WTC11 (cell line): ENCODE results near the gene STAT6. TPM values are rescaled to one million over a fixed set of nuclear protein-coding genes. Genes with fewer than 3 reads are reported as not detected.

Experiments
- ATAC-seq: fragments of 200-7000 bp; cut with Tn5 transposase; 2 replicates; pipeline ENCODE4 v1.10.0; 2021; ENCODE audit warnings: mild to moderate bottlenecking, moderate library complexity
- CTCF ChIA-PET: fragments of 300-600 bp; sonication (Branson Sonifier 250); formaldehyde crosslinking; loops from one replicate; lab custom pipeline; 2021; ENCODE audit warnings: antibody characterized with exemption; lab: Charles Lee
- POLR2A ChIA-PET: fragments of 350-600 bp; sonication (Branson Sonifier 250); formaldehyde crosslinking; loops from one replicate; lab custom pipeline; 2021; ENCODE audit warnings: antibody characterized with exemption; lab: Charles Lee
- DNase-seq: peaks from one replicate; pipeline ENCODE4 v3.0.0; 2021; ENCODE audit warnings: low spot score
- H3K27ac Mint-ChIP-seq: 2 replicates; pipeline ENCODE4 v1.8.0; 2021; ENCODE audit warnings: mixed read lengths
- H3K27me3 Mint-ChIP-seq: 2 replicates; pipeline ENCODE4 v1.8.0; 2021; ENCODE audit warnings: low read depth, mild to moderate bottlenecking, moderate library complexity, mixed read lengths
- H3K36me3 Mint-ChIP-seq: 2 replicates; pipeline ENCODE4 v1.8.0; 2021; ENCODE audit warnings: mixed read lengths
- H3K4me1 Mint-ChIP-seq: 2 replicates; pipeline ENCODE4 v1.8.0; 2022; ENCODE audit warnings: mixed read lengths
- H3K4me3 Mint-ChIP-seq: 2 replicates; pipeline ENCODE4 v1.8.0; 2021; ENCODE audit warnings: mild to moderate bottlenecking, moderate library complexity, mixed read lengths
- H3K9me3 Mint-ChIP-seq: 2 replicates; pipeline ENCODE4 v1.8.0; 2021; ENCODE audit warnings: mixed read lengths
- ATF2 ChIP-seq: sonication (generic); formaldehyde crosslinking; IDR thresholded peaks from 2 replicates; pipeline ENCODE4 v1.8.1; 2022; ENCODE audit warnings: low read depth, missing genetic modification reagents, borderline replicate concordance
- CREB1 ChIP-seq: sonication (generic); formaldehyde crosslinking; IDR thresholded peaks from 2 replicates; pipeline ENCODE4 v1.8.0; 2023; ENCODE audit warnings: mild to moderate bottlenecking, missing genetic modification reagents
- ESRRA ChIP-seq: sonication (generic); formaldehyde crosslinking; IDR thresholded peaks from 2 replicates; pipeline ENCODE4 v1.8.1; 2022; ENCODE audit warnings: mild to moderate bottlenecking, missing genetic modification reagents, borderline replicate concordance
- FOXP1 ChIP-seq: sonication (generic); formaldehyde crosslinking; IDR thresholded peaks from 2 replicates; pipeline ENCODE4 v1.8.0; 2022; ENCODE audit warnings: missing genetic modification reagents, mild to moderate bottlenecking, moderate library complexity, borderline replicate concordance
- KAT7 ChIP-seq: sonication (generic); formaldehyde crosslinking; IDR thresholded peaks from 2 replicates; pipeline ENCODE4 v1.8.1; 2023; ENCODE audit warnings: missing genetic modification reagents, mild to moderate bottlenecking, borderline replicate concordance
- MXD4 ChIP-seq: fragments of 250-450 bp; sonication (Bioruptor Pico); IDR thresholded peaks from 2 replicates; pipeline ENCODE4 v1.8.0; 2021; ENCODE audit warnings: mild to moderate bottlenecking, moderate library complexity, borderline replicate concordance
- NR2C2 ChIP-seq: sonication (generic); formaldehyde crosslinking; IDR thresholded peaks from 2 replicates; pipeline ENCODE4 v1.8.0; 2022; ENCODE audit warnings: mild to moderate bottlenecking, missing genetic modification reagents
- RORB ChIP-seq: fragments of 250-450 bp; sonication (Bioruptor Pico); IDR thresholded peaks from 2 replicates; pipeline ENCODE4 v1.9.0; 2021; ENCODE audit warnings: mild to moderate bottlenecking
- TP53 ChIP-seq: sonication (generic); formaldehyde crosslinking; IDR thresholded peaks from 2 replicates; pipeline ENCODE4 v1.8.1; 2023; ENCODE audit warnings: mild to moderate bottlenecking, missing genetic modification reagents
- USF2 ChIP-seq: sonication (generic); formaldehyde crosslinking; IDR thresholded peaks from 2 replicates; pipeline ENCODE4 v1.8.1; 2023; ENCODE audit warnings: mild to moderate bottlenecking, missing genetic modification reagents, moderate library complexity
- ZNF671 ChIP-seq: fragments of 250-450 bp; sonication (Bioruptor Pico); IDR thresholded peaks from 2 replicates; pipeline ENCODE4 v1.8.0; 2021; ENCODE audit warnings: mild to moderate bottlenecking
- total RNA-seq: library from RNA; stranded (reverse); gene quantifications from 3 replicates; pipeline ENCODE4 v1.2.3, GENCODE V29; 2021
- TF ChIP-seq, protein P1 (sequence below): sonication (generic); formaldehyde crosslinking; IDR thresholded peaks from 2 replicates; pipeline ENCODE4 v1.8.0; 2023; ENCODE audit warnings: missing genetic modification reagents, mild to moderate bottlenecking, borderline replicate concordance
- TF ChIP-seq, protein P2 (sequence below): fragments of 200-600 bp; IDR thresholded peaks from 2 replicates; pipeline ENCODE4 v1.8.0; 2022; ENCODE audit warnings: antibody characterized with exemption

Gene STAT6
- total RNA-seq, 1 experiment from 2014 or later: 47.0 TPM

- peaks cover 37% of the 10 kb centered on the region for H3K4me1 Mint-ChIP-seq
- peak overlapping the region; percentile 85 for H3K27ac Mint-ChIP-seq
- DNase-seq: no peak
- no peak overlapping the region for H3K4me3 Mint-ChIP-seq
- H3K27me3 Mint-ChIP-seq: no peaks in the 10 kb centered on the region; the same call in 1 of the 2 replicates
- no peak for TF ChIP-seq CREB1 (CRISPR knock-in tag)
- TF ChIP-seq, protein P1, sequence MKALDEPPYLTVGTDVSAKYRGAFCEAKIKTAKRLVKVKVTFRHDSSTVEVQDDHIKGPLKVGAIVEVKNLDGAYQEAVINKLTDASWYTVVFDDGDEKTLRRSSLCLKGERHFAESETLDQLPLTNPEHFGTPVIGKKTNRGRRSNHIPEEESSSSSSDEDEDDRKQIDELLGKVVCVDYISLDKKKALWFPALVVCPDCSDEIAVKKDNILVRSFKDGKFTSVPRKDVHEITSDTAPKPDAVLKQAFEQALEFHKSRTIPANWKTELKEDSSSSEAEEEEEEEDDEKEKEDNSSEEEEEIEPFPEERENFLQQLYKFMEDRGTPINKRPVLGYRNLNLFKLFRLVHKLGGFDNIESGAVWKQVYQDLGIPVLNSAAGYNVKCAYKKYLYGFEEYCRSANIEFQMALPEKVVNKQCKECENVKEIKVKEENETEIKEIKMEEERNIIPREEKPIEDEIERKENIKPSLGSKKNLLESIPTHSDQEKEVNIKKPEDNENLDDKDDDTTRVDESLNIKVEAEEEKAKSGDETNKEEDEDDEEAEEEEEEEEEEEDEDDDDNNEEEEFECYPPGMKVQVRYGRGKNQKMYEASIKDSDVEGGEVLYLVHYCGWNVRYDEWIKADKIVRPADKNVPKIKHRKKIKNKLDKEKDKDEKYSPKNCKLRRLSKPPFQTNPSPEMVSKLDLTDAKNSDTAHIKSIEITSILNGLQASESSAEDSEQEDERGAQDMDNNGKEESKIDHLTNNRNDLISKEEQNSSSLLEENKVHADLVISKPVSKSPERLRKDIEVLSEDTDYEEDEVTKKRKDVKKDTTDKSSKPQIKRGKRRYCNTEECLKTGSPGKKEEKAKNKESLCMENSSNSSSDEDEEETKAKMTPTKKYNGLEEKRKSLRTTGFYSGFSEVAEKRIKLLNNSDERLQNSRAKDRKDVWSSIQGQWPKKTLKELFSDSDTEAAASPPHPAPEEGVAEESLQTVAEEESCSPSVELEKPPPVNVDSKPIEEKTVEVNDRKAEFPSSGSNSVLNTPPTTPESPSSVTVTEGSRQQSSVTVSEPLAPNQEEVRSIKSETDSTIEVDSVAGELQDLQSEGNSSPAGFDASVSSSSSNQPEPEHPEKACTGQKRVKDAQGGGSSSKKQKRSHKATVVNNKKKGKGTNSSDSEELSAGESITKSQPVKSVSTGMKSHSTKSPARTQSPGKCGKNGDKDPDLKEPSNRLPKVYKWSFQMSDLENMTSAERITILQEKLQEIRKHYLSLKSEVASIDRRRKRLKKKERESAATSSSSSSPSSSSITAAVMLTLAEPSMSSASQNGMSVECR (CRISPR knock-in tag): no peak
- TF ChIP-seq TP53: no peak
- TF ChIP-seq ZNF671 (CRISPR knock-in tag): no peak
- TF ChIP-seq ESRRA (CRISPR knock-in tag): no peak
- peaks cover 38% of the 10 kb centered on the region for H3K36me3 Mint-ChIP-seq
- no peak for ATAC-seq
- no peaks in the 10 kb centered on the region for H3K9me3 Mint-ChIP-seq
- POLR2A ChIA-PET: interaction anchor here (0.6 to 1.9 kb wide), 5 partner anchors 10 to 251 kb away, joined by 3 to 26 read pairs (median 7); partner anchors contain the start of genes NEMP1 and STAT6
- CTCF ChIA-PET: interaction anchor here (0.8 to 8.7 kb wide), 23 partner anchors 12 to 149 kb away, joined by 3 to 219 read pairs (median 7); partner anchors contain the start of genes LRP1, MYO1A, NEMP1 and STAT6
Observed at GRCh38 chr12:57094208-57095160, 16.7 kb downstream of the STAT6 start.

GRCh38 chr12:57093415-57094207, 17.6 kb downstream of the STAT6 start:
- peak overlapping the region; percentile 22 for H3K4me3 Mint-ChIP-seq
- peaks cover 37% of the 10 kb centered on the region for H3K4me1 Mint-ChIP-seq
- no peak for TF ChIP-seq MXD4
- peak; percentile 51; the same call in 1 of the 2 replicates for TF ChIP-seq FOXP1 (CRISPR knock-in tag)
- TF ChIP-seq, protein P2, sequence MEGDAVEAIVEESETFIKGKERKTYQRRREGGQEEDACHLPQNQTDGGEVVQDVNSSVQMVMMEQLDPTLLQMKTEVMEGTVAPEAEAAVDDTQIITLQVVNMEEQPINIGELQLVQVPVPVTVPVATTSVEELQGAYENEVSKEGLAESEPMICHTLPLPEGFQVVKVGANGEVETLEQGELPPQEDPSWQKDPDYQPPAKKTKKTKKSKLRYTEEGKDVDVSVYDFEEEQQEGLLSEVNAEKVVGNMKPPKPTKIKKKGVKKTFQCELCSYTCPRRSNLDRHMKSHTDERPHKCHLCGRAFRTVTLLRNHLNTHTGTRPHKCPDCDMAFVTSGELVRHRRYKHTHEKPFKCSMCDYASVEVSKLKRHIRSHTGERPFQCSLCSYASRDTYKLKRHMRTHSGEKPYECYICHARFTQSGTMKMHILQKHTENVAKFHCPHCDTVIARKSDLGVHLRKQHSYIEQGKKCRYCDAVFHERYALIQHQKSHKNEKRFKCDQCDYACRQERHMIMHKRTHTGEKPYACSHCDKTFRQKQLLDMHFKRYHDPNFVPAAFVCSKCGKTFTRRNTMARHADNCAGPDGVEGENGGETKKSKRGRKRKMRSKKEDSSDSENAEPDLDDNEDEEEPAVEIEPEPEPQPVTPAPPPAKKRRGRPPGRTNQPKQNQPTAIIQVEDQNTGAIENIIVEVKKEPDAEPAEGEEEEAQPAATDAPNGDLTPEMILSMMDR: peak; percentile 73; the same call in 1 of the 2 replicates
- TF ChIP-seq, all 79 proteins: peak for 2
- ChIA-PET CTCF (interaction anchor here (0.5 to 8.7 kb wide), 26 partner anchors 9 to 315 kb away, joined by 3 to 219 read pairs (median 6); partner anchors contain the start of genes LRP1, MYO1A, NEMP1 and STAT6), POLR2A (interaction anchor here (0.6 to 1.9 kb wide), 5 partner anchors 11 to 252 kb away, joined by 3 to 26 read pairs (median 7); partner anchors contain the start of genes NEMP1 and STAT6)
- ATAC-seq (peak; percentile 43), DNase-seq (peak; percentile 88)
- H3K27me3 Mint-ChIP-seq: no peaks in the 10 kb centered on the region; the same call in 1 of the 2 replicates
- H3K9me3 Mint-ChIP-seq: no peaks in the 10 kb centered on the region
- peak overlapping the region; percentile 93 for H3K27ac Mint-ChIP-seq
- H3K36me3 Mint-ChIP-seq: peaks cover 31% of the 10 kb centered on the region

GRCh38 chr12:57092876-57093414, 18.2 kb downstream of the STAT6 start:
- H3K4me3 Mint-ChIP-seq: no peak overlapping the region
- no peak for DNase-seq
- peaks cover 31% of the 10 kb centered on the region for H3K36me3 Mint-ChIP-seq
- TF ChIP-seq RORB (CRISPR knock-in tag) (no peak), ATF2 (no peak), KAT7 (CRISPR knock-in tag) (no peak), NR2C2 (CRISPR knock-in tag) (no peak), USF2 (CRISPR knock-in tag) (no peak)
- TF ChIP-seq, all 79 proteins: peak for 0
- ChIA-PET POLR2A (interaction anchor here (1.2 to 1.9 kb wide), 5 partner anchors 11 to 23 kb away, joined by 5 to 26 read pairs (median 7); partner anchors contain the start of genes NEMP1 and STAT6), CTCF (interaction anchor here (0.5 to 8.7 kb wide), 20 partner anchors 9 to 496 kb away, joined by 3 to 219 read pairs (median 7); partner anchors contain the start of genes NEMP1, STAT6 and TAC3)
- Mint-ChIP-seq H3K9me3 (no peaks in the 10 kb centered on the region), H3K27ac (peak overlapping the region; percentile 45; the same call in 1 of the 2 replicates), H3K27me3 (no peaks in the 10 kb centered on the region; the same call in 1 of the 2 replicates), H3K4me1 (peaks cover 37% of the 10 kb centered on the region)
- ATAC-seq: no peak
